ENCODE measurements around the gene OTUB1. TPM values are rescaled to one million over a fixed set of nuclear protein-coding genes. Genes with fewer than 3 reads are reported as not detected.
A peak's percentile ranks its signal among the peaks of the same experiment; 100 is the strongest.

Gene OTUB1
- total RNA-seq, 1 experiment from 2014 or later = 36.9 TPM

DNA sequence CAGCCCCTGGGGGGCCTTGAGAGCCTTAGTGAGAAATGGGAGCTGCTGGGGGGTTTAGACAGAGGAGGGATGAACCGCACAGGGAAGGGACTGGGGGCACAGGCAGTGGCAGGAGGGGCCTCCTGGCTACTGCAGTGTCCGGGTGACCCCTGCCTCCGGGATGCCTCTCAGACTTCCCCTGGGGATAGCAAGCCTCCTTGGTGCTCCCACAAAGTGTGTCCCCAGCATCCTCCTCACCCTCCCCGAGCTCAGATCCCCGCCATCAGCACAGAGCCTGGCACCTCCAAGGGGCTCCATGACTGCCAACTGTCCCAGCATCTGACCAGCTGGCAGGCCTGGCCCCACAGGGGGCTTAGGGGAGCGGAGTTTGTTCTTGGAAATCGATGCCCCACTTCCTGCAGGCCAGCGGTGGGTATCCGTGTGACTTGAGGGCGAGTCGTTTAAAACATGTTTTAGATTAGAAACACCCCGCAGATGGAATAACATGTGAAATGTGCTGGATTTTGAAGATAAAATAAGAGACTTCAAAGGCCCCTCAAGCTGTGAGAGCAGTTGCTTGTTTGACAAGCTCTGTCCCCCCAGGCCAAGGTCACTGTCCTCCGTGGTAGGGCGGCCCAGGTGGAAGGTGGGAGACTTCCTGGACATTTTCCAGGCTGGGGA lies 36.0 kb downstream of the OTUB1 start:
- no peak for DNase-seq (ENCODE audit: low read depth)

GRCh38 chr11:64023712-64024710 lies 37.8 kb downstream of the OTUB1 start:
- DNase-seq (ENCODE audit: low read depth) = no peak

- DNase-seq (ENCODE audit: low read depth) = peak; percentile 71
These were observed 39.0 kb downstream of the OTUB1 start for GRCh38 chr11:64025205-64025604.

- peak; percentile 40 for DNase-seq (ENCODE audit: low read depth)
These were observed 40.5 kb downstream of the OTUB1 start for GRCh38 chr11:64026575-64027205.

- DNase-seq (ENCODE audit: low read depth) = no peak
These were observed 41.6 kb downstream of the OTUB1 start for GRCh38 chr11:64027651-64028397.

GRCh38 chr11:64028398-64029115 lies 42.3 kb downstream of the OTUB1 start:
- DNase-seq (ENCODE audit: low read depth) = no peak

DNA sequence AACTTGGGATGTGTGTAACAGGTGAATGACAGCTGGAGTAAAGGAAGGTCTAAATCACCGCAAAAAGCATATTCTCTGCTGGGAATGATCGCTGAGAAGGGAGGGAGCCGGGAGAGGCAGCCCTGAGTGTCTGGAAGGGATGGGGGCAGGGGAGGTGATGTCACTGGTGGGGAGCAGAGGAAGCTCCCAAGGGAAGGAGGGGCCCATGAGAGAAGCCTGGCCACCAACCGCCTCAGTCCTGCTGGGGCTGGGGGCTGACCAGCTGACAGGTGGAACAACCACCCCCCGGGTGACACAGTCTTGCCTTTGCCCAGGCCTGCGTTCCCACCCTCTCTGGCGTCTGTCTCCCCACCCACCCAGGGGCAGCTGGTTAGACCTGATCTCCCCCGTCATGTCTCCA lies 43.5 kb downstream of the OTUB1 start:
- DNase-seq (ENCODE audit: low read depth) = no peak

- no peak for DNase-seq (ENCODE audit: low read depth)
These were observed 44.8 kb downstream of the OTUB1 start for GRCh38 chr11:64031001-64031400.

GRCh38 chr11:64032050-64032449 lies 45.8 kb downstream of the OTUB1 start:
- DNase-seq (ENCODE audit: low read depth) = peak; percentile 55

DNA sequence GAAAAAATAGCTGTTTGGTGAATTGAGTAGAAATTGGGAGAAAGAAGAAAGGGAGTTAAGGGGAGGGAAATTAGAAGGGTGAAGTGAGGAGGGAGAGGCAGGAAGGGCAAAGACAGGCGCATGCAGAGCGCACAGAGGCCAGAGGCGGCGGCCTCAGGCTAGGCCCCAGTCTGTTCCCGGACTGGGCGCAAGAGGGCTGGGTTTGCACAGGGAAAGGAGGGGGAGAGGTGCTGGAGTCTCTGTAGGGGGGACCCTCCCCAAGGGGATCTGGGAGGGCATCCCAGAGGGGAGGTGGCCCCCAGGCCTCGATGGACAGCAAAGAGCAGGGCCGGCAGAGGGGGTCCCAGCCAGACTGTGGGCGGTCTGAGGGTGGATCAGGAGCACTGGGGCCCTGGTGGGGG lies 48.2 kb downstream of the OTUB1 start:
- no peak for DNase-seq (ENCODE audit: low read depth)

DNA sequence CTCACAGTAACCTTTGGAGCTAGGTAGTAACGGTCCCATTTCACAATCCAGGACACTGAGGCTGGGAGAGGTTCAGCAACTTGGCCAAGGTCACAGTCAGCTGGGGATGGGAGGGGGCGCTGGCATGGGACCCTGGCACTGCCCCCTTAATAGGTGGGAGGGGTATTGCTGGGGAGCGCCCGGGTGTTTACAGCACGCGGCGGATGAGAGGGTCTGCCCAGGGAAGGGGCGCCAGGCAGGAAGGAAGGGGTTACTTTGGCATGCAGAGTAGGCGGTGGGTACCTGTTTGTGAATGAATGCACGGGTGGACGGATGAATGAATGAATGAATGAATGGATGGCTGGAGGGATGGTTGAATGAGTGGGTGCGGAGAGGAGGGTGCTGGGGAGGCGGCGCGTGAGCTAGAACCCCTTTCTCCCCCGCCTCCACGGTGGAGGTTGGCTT lies 48.9 kb downstream of the OTUB1 start:
- no peak for DNase-seq (ENCODE audit: low read depth)

GRCh38 chr11:64035576-64035975 lies 49.3 kb downstream of the OTUB1 start, which contains the start of gene FLRT1:
FLRT1 (plus strand) TSS chr11:64035931; CDS start chr11:64116268, 80,337 bp downstream.
- DNase-seq (ENCODE audit: low read depth) = no peak

DNA sequence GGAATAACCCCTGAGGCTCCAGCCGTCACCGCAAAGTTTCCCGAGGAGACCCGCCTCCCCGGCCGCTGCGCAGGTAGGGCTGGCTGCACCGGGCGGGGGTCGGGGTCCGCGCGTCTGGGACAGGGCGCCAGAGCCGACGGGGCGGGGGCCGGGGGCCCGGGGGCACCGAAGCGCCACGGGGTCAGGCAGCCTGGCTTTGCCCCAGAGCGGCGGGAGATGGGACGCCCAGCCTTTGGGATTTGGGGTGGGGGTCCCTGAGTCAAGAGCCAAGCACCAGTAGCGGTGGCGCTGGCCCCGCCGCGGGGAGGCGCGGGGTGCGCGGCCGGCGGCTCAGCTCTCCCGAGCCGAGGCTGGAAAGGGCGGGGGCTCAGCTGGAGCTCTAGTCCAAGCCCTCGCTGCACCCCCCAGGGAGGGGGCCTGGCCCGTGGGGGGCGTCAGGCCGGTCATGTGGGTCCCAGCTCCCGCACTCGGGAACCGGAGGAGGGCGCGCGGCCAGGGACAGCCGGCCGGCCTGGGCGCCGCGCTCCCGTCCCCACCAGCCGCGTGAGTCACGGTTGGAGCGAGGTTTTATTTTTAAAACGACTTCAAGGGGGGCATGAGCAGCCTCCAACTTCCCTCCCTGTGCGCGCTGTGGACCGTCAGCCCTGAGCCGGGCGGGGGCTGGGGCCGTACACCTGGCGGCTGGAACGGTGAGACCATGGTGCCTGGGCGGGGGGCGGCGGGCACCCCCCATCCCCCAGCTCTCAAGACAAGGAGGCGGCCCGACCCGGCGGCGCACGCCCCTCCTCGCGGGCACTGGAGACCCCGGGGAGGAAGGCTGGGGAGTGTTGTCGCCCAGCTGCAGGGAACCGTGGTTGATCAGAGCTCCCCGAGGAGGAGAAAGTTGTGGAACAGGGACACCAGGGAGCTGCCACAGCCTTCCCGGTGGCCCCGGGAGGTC lies 50.1 kb downstream of the OTUB1 start:
- DNase-seq (ENCODE audit: low read depth) = peak; percentile 64

GRCh38 chr11:64037027-64037634 lies 50.9 kb downstream of the OTUB1 start:
- DNase-seq (ENCODE audit: low read depth) = no peak

- DNase-seq (ENCODE audit: low read depth) = no peak
These were observed 52.3 kb downstream of the OTUB1 start for GRCh38 chr11:64038500-64038899.

DNA sequence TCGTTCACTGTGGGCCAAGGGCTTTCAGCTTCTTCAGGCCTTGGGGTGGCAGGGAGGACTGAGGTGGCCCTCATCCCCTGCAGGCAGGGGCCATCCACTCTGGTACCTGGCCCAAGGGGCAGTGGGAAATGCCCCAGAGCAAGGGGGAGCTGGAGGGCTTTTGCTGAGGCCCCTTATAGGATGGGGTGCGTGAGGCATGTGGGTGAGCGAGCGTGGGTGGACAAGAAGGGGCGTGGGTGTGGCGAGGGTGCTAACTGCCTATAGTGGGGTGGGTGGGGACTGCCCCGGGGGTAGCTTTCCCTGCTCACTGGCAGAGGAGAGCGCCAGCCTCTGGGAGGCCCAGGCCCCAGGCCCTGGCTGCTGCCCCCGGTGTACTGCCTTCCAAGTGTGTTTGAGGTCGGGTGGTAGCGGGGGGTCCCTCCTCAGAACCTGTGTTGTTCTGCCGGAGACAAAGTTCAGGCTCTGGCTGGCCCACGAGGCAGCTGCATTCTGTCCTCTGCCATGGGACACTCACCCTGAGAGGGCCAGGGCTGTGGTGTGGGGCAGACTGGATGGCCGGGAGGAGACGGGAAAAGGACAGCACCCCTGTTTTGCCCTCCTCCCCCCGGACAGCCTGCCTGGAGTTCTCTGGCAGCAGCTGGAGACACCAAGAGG lies 52.9 kb downstream of the OTUB1 start:
- DNase-seq (ENCODE audit: low read depth) = no peak

DNA sequence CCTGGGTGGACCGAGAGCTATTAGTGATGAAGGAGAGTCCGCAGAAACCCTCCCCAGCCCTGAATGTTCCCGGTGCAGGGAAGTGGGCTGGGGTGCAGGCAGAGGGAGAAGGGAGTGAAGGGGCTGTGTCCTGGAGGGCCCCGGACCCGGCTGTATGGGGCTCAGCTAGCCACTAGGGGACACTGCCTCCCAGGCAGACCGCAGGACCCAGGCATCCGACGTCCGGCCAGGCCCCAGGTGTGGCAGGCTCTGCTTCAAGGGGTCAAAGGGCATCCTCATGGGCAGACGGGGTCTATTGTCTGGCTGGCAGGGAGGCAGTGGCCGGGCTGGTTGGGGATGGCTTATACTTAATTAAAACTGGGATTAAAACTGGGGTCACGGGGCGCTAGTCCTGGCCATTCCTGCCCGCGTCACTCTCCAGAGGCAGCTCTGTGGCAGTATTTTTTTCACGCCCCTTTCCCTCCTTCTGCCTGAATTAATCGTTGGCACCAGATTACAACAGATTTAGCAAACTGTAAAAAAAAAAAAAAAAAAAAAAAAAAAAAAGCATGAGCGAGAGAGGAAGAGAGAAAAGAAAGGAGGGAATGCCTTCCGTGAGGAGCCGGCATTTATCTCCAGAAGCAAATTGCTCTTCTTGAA lies 54.6 kb downstream of the OTUB1 start:
- DNase-seq (ENCODE audit: low read depth) = no peak

DNA sequence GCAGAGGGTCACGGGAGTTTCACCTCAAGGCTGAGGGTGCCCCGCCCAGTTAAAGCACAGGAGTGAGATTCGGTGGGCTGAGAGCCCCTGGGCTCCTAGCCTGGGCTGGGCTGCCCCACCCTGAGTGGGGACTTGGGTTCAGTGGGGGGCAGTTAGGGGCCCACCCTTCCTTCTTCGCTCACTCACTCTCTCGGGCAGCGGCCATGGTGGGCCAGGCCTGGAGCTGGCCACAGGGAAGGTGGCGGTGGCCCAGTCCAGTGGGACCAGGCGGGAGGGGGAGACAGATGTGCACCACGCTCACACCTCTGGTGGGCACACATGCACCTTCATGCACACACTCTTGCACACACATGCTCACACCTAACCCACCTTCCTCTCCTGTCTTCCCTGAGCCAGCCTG lies 55.6 kb downstream of the OTUB1 start:
- DNase-seq (ENCODE audit: low read depth) = no peak
